ENCODE results near the gene HMGB3.

The HMGB3 gene

DNA sequence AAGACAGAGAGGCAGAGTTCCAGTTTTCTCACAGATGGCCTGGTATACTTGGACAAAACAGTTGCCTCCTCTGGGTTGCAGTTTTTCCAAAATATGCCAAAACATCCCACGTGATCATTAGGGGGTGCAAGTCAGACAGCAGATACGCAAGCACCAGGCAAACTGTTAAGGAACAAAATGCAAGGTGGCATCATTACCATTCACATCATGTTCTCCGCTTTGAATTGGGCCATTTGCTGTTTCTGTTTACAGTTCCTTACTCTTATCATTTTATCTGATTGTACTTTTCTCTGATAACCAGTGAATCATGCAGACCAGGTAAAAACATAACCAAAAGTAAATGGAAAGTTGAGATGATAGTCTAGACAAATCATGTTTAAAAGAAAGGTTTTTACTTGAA is 16.4 kb upstream of the HMGB3 start:
- H3K4me3 ChIP-seq (replicated peaks; ENCODE audit: low read depth, low read length) = no peak overlapping the region
- DNase-seq (ENCODE audit: extremely low read depth, insufficient read length) = no peak
- no peaks in the 10 kb centered on the region for H3K36me3 ChIP-seq (ENCODE audit: control insufficient read depth, insufficient read depth, low read length)
- TF ChIP-seq CTCF (IDR thresholded peaks at IDR 0.05; ENCODE audit: insufficient read depth, low read length, poor library complexity, severe bottlenecking) = no peak
- H3K27me3 ChIP-seq (replicated peaks; ENCODE audit: control insufficient read depth, insufficient read depth, low read length) = no peaks in the 10 kb centered on the region

- TF ChIP-seq CTCF (IDR thresholded peaks at IDR 0.05; ENCODE audit: insufficient read depth, low read length, poor library complexity, severe bottlenecking) = no peak
- Histone ChIP-seq H3K36me3 (ENCODE audit: control insufficient read depth, insufficient read depth, low read length) (no peaks in the 10 kb centered on the region), H3K4me3 (replicated peaks; ENCODE audit: low read depth, low read length) (no peak overlapping the region), H3K27me3 (replicated peaks; ENCODE audit: control insufficient read depth, insufficient read depth, low read length) (no peaks in the 10 kb centered on the region)
- DNase-seq (ENCODE audit: extremely low read depth, insufficient read length) = no peak
These were observed 15.3 kb upstream of the HMGB3 start for GRCh38 chrX:150967786-150968185.

DNA sequence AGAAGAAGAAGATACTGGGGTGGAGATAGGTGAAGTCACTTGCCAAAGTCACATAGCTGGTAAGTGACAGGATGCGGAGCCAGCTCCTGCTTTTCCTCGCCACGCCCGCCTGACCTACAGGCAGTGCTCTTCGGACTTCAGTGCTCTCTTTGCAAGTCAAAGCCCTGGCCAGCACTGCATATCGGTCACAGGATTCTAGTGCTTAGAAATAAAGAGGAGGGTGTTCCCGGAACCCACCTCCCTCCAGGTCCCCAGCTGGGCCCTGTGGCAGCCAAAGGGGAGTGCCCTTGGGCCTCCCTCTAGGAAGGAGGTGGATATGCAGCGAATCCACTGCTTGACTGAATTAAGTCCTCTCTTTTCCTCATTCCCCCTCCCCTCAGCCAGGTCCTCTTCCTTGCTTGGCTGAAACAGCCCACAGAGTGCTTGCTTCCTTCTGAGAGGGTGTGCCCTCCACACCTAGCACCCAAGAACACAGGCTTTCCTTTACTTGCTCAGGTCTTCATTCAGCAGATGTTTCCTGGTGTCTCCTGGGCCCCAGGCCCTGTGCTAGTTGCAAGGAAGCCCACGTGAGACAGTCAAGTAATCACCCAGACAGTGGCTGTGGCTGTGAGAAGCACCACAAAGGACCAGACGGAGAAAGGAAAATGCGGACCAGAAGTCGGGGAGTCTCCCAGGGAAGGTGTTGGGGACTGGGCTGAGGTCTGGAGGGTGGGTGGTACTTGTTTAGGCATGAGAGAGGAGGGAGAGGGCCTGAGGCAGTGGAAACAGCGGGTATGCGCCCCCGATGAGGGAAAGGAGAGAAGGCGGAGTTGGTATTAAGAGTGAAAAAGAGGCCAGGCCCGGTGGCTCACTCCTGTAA is 14.0 kb upstream of the HMGB3 start:
- Histone ChIP-seq H3K4me3 (replicated peaks; ENCODE audit: low read depth, low read length) (no peak overlapping the region), H3K27me3 (replicated peaks; ENCODE audit: control insufficient read depth, insufficient read depth, low read length) (no peaks in the 10 kb centered on the region), H3K36me3 (ENCODE audit: control insufficient read depth, insufficient read depth, low read length) (no peaks in the 10 kb centered on the region)
- no peak for TF ChIP-seq CTCF (IDR thresholded peaks at IDR 0.05; ENCODE audit: insufficient read depth, low read length, poor library complexity, severe bottlenecking)
- no peak for DNase-seq (ENCODE audit: extremely low read depth, insufficient read length)

DNA sequence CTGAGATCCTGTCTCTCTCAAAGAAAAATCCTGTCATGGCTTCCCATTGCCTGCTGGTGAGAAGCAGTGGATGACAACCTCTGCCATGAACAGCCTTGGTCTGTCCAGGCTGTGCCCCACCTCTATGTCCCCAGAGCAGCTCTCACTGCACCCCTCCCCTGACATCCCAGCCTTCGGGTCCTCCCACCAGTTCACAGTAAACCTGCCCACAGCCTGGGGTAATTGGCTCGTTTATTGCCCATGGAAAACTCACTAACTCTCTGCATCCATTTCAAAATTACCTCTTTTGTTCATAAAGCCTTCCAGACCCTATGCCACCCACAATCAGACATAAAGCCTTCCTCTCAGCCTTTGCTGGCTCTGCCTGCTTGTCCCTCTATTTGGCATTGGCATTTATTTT is 10.7 kb upstream of the HMGB3 start:
- Histone ChIP-seq H3K4me3 (replicated peaks; ENCODE audit: low read depth, low read length) (no peak overlapping the region), H3K36me3 (ENCODE audit: control insufficient read depth, insufficient read depth, low read length) (no peaks in the 10 kb centered on the region), H3K27me3 (replicated peaks; ENCODE audit: control insufficient read depth, insufficient read depth, low read length) (no peaks in the 10 kb centered on the region)
- DNase-seq (ENCODE audit: extremely low read depth, insufficient read length) = no peak
- no peak for TF ChIP-seq CTCF (IDR thresholded peaks at IDR 0.05; ENCODE audit: insufficient read depth, low read length, poor library complexity, severe bottlenecking)

DNA sequence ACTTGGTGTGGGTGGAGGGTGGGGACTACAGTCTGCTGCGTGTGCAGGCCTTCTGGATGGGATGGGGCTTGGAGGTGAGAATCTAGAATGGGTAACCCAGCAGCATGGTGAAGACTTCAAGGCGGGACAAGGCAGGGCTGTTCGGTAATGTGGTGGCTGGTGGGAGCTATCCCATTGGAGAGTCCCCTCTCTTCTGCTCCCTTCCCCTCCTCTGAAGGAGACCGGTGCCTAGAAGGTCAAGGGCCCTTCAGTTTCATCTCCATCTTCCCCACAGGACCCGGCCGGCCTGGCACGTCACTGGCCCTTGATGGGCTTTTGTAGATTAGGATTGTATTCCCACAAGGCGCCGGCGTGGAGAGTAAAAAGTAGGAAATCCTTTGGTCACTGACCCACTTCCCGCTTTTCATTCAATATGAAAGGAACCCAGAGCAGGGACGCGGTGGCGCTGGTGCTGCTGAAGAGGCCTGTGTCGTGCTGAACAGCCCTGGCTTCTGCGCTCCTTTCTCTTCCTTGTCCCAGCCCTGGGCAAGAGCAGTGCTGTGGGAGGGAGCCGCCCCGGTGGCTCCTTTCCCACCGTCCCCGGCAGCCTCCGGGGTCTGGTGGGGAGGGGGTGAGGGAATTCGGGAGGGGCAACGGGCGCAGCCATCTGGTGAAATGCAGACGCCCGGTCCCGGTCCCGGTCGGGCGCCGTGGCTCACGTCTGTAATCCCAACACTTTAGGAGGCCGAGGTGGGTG is 7.3 kb upstream of the HMGB3 start:
- H3K4me3 ChIP-seq (replicated peaks; ENCODE audit: low read depth, low read length) = no peak overlapping the region
- no peak for DNase-seq (ENCODE audit: extremely low read depth, insufficient read length)
- H3K36me3 ChIP-seq (ENCODE audit: control insufficient read depth, insufficient read depth, low read length) = no peaks in the 10 kb centered on the region
- TF ChIP-seq CTCF (IDR thresholded peaks at IDR 0.05; ENCODE audit: insufficient read depth, low read length, poor library complexity, severe bottlenecking) = no peak
- H3K27me3 ChIP-seq (replicated peaks; ENCODE audit: control insufficient read depth, insufficient read depth, low read length) = no peaks in the 10 kb centered on the region
